HEK293 (cell line): Measurements from ENCODE around the gene ANKEF1.

Source experiments
- CTCF ChIA-PET: fragments of 350-600 bp; formaldehyde crosslinking; extraction: SDS; loops from one replicate; lab custom pipeline; 2021; ENCODE audit warnings: antibody characterized with exemption; lab: Yijun Ruan, JAX
- POLR2A ChIA-PET: fragments of 300-600 bp; formaldehyde crosslinking; extraction: SDS; loops from one replicate; lab custom pipeline; 2020; ENCODE audit warnings: antibody characterized with exemption, inconsistent platforms; lab: Yijun Ruan, JAX
- H3K27ac ChIP-seq: fragments of 200-500 bp; sonication (Bioruptor generic); 2 replicates; pipeline ENCODE4 v1.5.1; 2014; ENCODE audit warnings: low read depth, low read length, control low read depth, inconsistent platforms; ENCODE audit errors: extremely low read depth
- H3K36me3 ChIP-seq, 2 experiments: fragments of 200-500 bp in 1 of 2; sonication (Bioruptor generic) in 1 of 2; 1 replicate in 1 of 2; 2 replicates in 1 of 2; pipeline ENCODE4 v1.5.1; 2014 to 2017; ENCODE audit warnings: inconsistent platforms in 2 of 2, low read length in 2 of 2; ENCODE audit not compliant: control insufficient read depth in 2 of 2, insufficient read depth in 1 of 2
- H3K4me1 ChIP-seq: fragments of 200-500 bp; sonication (Bioruptor generic); 2 replicates; pipeline ENCODE4 v1.5.1; 2014; ENCODE audit warnings: mild to moderate bottlenecking, low read length, inconsistent platforms; ENCODE audit not compliant: control insufficient read depth, insufficient read depth
- H3K4me3 ChIP-seq: 2 replicates; pipeline ENCODE4 v1.5.1; 2011; ENCODE audit warnings: low read depth, mild to moderate bottlenecking, control low read depth, low read length, moderate library complexity
- H3K9me3 ChIP-seq: fragments of 200-500 bp; sonication (Bioruptor generic); 2 replicates; pipeline ENCODE4 v1.5.1; 2014; ENCODE audit warnings: low read depth, low read length, inconsistent platforms; ENCODE audit not compliant: control insufficient read depth, insufficient read depth
- HOXD13 ChIP-seq: sonication (generic); formaldehyde crosslinking; IDR thresholded peaks from 2 replicates; pipeline ENCODE4 v1.8.0; 2022; ENCODE audit warnings: missing genetic modification reagents, borderline replicate concordance
- PRDM1 ChIP-seq: fragments of 450-650 bp; formaldehyde crosslinking; IDR thresholded peaks from 2 replicates; pipeline ENCODE4; 2016; ENCODE audit warnings: missing biosample characterization, missing genetic modification characterization
- REPIN1 ChIP-seq: fragments of 450-650 bp; formaldehyde crosslinking; IDR thresholded peaks from 2 replicates; pipeline ENCODE4 v1.5.1; 2017; ENCODE audit warnings: missing biosample characterization, missing genetic modification characterization, low read depth
- YY2 ChIP-seq: fragments of 450-650 bp; formaldehyde crosslinking; IDR thresholded peaks from 2 replicates; pipeline ENCODE4 v1.5.1; 2016; ENCODE audit warnings: missing biosample characterization, missing genetic modification characterization
- ZBTB21 ChIP-seq: fragments of 450-650 bp; formaldehyde crosslinking; IDR thresholded peaks from 2 replicates; pipeline ENCODE4 v1.5.1; 2017; ENCODE audit warnings: missing biosample characterization, missing genetic modification characterization
- ZNF114 ChIP-seq: fragments of 450-650 bp; formaldehyde crosslinking; IDR thresholded peaks from 2 replicates; pipeline ENCODE4 v1.5.0; 2017; ENCODE audit warnings: missing biosample characterization, missing genetic modification characterization
- ZNF221 ChIP-seq: fragments of 450-650 bp; formaldehyde crosslinking; IDR thresholded peaks from 2 replicates; pipeline ENCODE4 v1.5.1; 2017; ENCODE audit warnings: missing biosample characterization, missing genetic modification characterization, borderline replicate concordance
- ZNF335 ChIP-seq: fragments of 450-650 bp; formaldehyde crosslinking; conservative IDR thresholded peaks from 2 replicates; pipeline ENCODE4 v1.5.1; 2016; ENCODE audit warnings: missing biosample characterization, missing genetic modification characterization
- ZNF514 ChIP-seq: fragments of 450-650 bp; formaldehyde crosslinking; IDR thresholded peaks from 2 replicates; pipeline ENCODE4 v1.5.1; 2016; ENCODE audit warnings: missing biosample characterization, missing genetic modification characterization
- ZNF549 ChIP-seq: fragments of 450-650 bp; IDR thresholded peaks from 2 replicates; pipeline ENCODE4 v1.5.1; 2018; ENCODE audit warnings: missing biosample characterization, missing genetic modification characterization, mild to moderate bottlenecking, inconsistent platforms, moderate library complexity
- ZNF555 ChIP-seq: fragments of 450-650 bp; formaldehyde crosslinking; conservative IDR thresholded peaks from 2 replicates; pipeline ENCODE4 v1.5.1; 2017; ENCODE audit warnings: missing biosample characterization, mild to moderate bottlenecking, missing genetic modification characterization, inconsistent platforms
- ZNF558 ChIP-seq: fragments of 450-650 bp; formaldehyde crosslinking; IDR thresholded peaks from 2 replicates; pipeline ENCODE4 v1.5.1; 2016; ENCODE audit warnings: missing biosample characterization, missing genetic modification characterization
- ZNF600 ChIP-seq: fragments of 450-650 bp; formaldehyde crosslinking; IDR thresholded peaks from 2 replicates; pipeline ENCODE4 v1.5.1; 2016; ENCODE audit warnings: missing biosample characterization, missing genetic modification characterization
- ZNF629 ChIP-seq: fragments of 450-650 bp; formaldehyde crosslinking; IDR thresholded peaks from 2 replicates; pipeline ENCODE4 v1.5.1; 2017; ENCODE audit warnings: missing biosample characterization, missing genetic modification characterization
- ZNF658 ChIP-seq: fragments of 450-650 bp; formaldehyde crosslinking; IDR thresholded peaks from 2 replicates; pipeline ENCODE4; 2016; ENCODE audit warnings: missing biosample characterization, missing genetic modification characterization
- ZNF830 ChIP-seq: fragments of 450-650 bp; IDR thresholded peaks from 2 replicates; pipeline ENCODE4 v1.5.0; 2018; ENCODE audit warnings: missing biosample characterization, missing genetic modification characterization, low read depth, mild to moderate bottlenecking, moderate library complexity
- ZNF837 ChIP-seq: fragments of 450-650 bp; formaldehyde crosslinking; IDR thresholded peaks from 2 replicates; pipeline ENCODE4 v1.5.1; 2016; ENCODE audit warnings: missing biosample characterization, missing genetic modification characterization
- TF ChIP-seq, protein P1 (sequence below): fragments of 450-650 bp; formaldehyde crosslinking; IDR thresholded peaks from 2 replicates; pipeline ENCODE4 v1.5.1; 2017; ENCODE audit warnings: missing biosample characterization, missing genetic modification characterization
- TF ChIP-seq, protein P2 (sequence below): fragments of 450-650 bp; formaldehyde crosslinking; conservative IDR thresholded peaks from 2 replicates; pipeline ENCODE4 v1.5.1; 2016; ENCODE audit warnings: low read depth, missing biosample characterization, missing genetic modification characterization
- TF ChIP-seq, protein P3 (sequence below): fragments of 450-650 bp; formaldehyde crosslinking; optimal IDR thresholded peaks from 2 replicates; pipeline ENCODE3; 2016; ENCODE audit warnings: missing biosample characterization, mild to moderate bottlenecking, missing genetic modification characterization
- TF ChIP-seq, protein P4 (sequence below): fragments of 450-650 bp; formaldehyde crosslinking; IDR thresholded peaks from 2 replicates; pipeline ENCODE4 v1.5.1; 2016; ENCODE audit warnings: missing biosample characterization, missing genetic modification characterization

ANKEF1 gene

DNA sequence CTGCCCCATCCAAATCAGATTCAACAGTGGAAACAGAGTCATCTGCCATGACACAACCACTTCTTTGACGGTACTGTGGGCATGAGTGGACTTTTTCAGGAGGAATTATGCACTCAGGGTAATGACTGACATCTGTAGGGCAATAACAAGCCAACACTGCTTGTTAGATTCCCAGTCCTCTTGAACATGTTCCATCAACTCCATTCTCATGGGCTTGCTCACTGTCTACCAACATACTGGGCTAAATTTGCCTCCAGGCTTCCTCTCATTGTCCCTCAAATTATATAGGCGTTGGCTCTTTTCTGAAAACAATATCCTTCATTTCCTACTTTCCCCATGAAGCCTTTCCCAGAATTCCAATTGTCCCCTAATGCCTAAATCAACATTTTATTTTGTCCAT lies 43.1 kb downstream of the ANKEF1 start:
- CTCF ChIA-PET: interaction anchor here (0.7 to 4.2 kb wide), 5 partner anchors 8 to 100 kb away, joined by 3 to 46 read pairs (median 9); no protein-coding TSS in a partner anchor
- no peaks in the 10 kb centered on the region for H3K9me3 ChIP-seq
- no peak for TF ChIP-seq ZNF335
- TF ChIP-seq ZNF221 (tag by site-specific recombination): no peak
- no peak for TF ChIP-seq ZNF558 (tag by site-specific recombination)
- TF ChIP-seq ZNF114 (tag by site-specific recombination): no peak
- no peak for TF ChIP-seq ZNF514 (tag by site-specific recombination)
- no peak for TF ChIP-seq ZNF555 (tag by site-specific recombination)
- no peak for TF ChIP-seq YY2 (tag by site-specific recombination)
- no peak for TF ChIP-seq ZNF549
- TF ChIP-seq, protein P1, sequence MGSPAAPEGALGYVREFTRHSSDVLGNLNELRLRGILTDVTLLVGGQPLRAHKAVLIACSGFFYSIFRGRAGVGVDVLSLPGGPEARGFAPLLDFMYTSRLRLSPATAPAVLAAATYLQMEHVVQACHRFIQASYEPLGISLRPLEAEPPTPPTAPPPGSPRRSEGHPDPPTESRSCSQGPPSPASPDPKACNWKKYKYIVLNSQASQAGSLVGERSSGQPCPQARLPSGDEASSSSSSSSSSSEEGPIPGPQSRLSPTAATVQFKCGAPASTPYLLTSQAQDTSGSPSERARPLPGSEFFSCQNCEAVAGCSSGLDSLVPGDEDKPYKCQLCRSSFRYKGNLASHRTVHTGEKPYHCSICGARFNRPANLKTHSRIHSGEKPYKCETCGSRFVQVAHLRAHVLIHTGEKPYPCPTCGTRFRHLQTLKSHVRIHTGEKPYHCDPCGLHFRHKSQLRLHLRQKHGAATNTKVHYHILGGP (tag by site-specific recombination): no peak
- no peak for TF ChIP-seq ZNF658 (tag by site-specific recombination)
- no peak for TF ChIP-seq ZNF830
- TF ChIP-seq, protein P2, sequence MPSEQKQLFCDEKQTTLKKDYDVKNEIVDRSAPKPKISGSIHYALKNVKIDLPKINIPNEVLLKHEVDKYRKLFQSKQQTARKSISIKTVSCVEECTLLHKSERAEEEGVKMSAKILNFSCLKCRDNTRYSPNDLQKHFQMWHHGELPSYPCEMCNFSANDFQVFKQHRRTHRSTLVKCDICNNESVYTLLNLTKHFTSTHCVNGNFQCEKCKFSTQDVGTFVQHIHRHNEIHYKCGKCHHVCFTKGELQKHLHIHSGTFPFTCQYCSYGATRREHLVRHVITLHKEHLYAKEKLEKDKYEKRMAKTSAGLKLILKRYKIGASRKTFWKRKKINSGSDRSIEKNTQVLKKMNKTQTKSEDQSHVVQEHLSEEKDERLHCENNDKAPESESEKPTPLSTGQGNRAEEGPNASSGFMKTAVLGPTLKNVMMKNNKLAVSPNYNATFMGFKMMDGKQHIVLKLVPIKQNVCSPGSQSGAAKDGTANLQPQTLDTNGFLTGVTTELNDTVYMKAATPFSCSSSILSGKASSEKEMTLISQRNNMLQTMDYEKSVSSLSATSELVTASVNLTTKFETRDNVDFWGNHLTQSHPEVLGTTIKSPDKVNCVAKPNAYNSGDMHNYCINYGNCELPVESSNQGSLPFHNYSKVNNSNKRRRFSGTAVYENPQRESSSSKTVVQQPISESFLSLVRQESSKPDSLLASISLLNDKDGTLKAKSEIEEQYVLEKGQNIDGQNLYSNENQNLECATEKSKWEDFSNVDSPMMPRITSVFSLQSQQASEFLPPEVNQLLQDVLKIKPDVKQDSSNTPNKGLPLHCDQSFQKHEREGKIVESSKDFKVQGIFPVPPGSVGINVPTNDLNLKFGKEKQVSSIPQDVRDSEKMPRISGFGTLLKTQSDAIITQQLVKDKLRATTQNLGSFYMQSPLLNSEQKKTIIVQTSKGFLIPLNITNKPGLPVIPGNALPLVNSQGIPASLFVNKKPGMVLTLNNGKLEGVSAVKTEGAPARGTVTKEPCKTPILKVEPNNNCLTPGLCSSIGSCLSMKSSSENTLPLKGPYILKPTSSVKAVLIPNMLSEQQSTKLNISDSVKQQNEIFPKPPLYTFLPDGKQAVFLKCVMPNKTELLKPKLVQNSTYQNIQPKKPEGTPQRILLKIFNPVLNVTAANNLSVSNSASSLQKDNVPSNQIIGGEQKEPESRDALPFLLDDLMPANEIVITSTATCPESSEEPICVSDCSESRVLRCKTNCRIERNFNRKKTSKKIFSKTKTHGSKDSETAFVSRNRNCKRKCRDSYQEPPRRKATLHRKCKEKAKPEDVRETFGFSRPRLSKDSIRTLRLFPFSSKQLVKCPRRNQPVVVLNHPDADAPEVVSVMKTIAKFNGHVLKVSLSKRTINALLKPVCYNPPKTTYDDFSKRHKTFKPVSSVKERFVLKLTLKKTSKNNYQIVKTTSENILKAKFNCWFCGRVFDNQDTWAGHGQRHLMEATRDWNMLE (tag by site-specific recombination): no peak
- TF ChIP-seq ZNF837: no peak
- no peak for TF ChIP-seq ZNF600 (tag by site-specific recombination)

DNA sequence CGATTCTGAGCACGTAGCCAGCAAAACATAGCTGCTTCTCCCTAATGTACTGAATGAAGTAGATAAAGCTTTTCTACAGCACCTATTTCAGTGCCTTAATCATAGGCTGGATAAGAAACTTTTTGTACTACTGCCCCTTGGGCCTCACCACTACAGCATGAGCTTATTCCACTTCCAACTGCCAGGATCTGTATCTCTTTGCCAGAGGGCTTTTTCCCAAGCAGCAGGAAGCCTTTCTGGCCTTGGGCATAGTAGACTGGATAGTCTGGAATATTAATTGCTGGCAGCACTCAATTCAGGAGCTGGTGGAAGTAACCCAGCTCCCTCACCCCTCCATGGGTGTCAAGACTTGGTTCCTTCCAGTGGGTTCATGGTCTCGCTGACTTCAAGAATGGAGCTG lies 43.6 kb downstream of the ANKEF1 start:
- CTCF ChIA-PET: interaction anchor here (0.6 to 4.2 kb wide), 5 partner anchors 8 to 279 kb away, joined by 3 to 46 read pairs (median 3); no protein-coding TSS in a partner anchor
- Histone ChIP-seq H3K4me1 (no peaks in the 10 kb centered on the region), H3K9me3 (no peaks in the 10 kb centered on the region), H3K36me3 (no peaks in the 10 kb centered on the region), H3K4me3 (no peak overlapping the region), H3K27ac (no peak overlapping the region)
- TF ChIP-seq, protein P3, sequence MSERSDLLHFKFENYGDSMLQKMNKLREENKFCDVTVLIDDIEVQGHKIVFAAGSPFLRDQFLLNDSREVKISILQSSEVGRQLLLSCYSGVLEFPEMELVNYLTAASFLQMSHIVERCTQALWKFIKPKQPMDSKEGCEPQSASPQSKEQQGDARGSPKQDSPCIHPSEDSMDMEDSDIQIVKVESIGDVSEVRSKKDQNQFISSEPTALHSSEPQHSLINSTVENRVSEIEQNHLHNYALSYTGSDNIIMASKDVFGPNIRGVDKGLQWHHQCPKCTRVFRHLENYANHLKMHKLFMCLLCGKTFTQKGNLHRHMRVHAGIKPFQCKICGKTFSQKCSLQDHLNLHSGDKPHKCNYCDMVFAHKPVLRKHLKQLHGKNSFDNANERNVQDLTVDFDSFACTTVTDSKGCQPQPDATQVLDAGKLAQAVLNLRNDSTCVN: no peak
- TF ChIP-seq ZBTB21 (tag by site-specific recombination): no peak
- TF ChIP-seq HOXD13: no peak
- TF ChIP-seq ZNF114 (tag by site-specific recombination): no peak
- no peak for TF ChIP-seq ZNF629
- no peak for TF ChIP-seq REPIN1 (tag by site-specific recombination)
- TF ChIP-seq, protein P4, sequence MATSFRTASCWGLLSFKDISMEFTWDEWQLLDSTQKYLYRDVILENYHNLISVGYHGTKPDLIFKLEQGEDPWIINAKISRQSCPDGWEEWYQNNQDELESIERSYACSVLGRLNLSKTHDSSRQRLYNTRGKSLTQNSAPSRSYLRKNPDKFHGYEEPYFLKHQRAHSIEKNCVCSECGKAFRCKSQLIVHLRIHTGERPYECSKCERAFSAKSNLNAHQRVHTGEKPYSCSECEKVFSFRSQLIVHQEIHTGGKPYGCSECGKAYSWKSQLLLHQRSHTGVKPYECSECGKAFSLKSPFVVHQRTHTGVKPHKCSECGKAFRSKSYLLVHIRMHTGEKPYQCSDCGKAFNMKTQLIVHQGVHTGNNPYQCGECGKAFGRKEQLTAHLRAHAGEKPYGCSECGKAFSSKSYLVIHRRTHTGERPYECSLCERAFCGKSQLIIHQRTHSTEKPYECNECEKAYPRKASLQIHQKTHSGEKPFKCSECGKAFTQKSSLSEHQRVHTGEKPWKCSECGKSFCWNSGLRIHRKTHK (tag by site-specific recombination): no peak
- TF ChIP-seq PRDM1 (tag by site-specific recombination): no peak
- POLR2A ChIA-PET: no interaction called here

More for the DNA sequence above, 43.1 kb downstream of the ANKEF1 start:
- H3K4me3 ChIP-seq: no peak overlapping the region
- no peaks in the 10 kb centered on the region for H3K36me3 ChIP-seq
- no peak overlapping the region for H3K27ac ChIP-seq
- no peaks in the 10 kb centered on the region for H3K4me1 ChIP-seq
- POLR2A ChIA-PET: no interaction called here
